Smooth muscle cell (in vitro differentiated cells): ENCODE measurements around the gene LPP. TPM values are rescaled to one million over a fixed set of nuclear protein-coding genes. Genes with fewer than 3 reads are reported as not detected.

Source experiments
- DNase-seq: peaks from one replicate; lab custom pipeline; 2025; ENCODE audit not compliant: unreplicated experiment; lab: John Stamatoyannopoulos, UW
- H2AFZ ChIP-seq: fragments of 200-600 bp; sonication (generic); 2 replicates; pipeline ENCODE4 v1.6.0; 2016; ENCODE audit warnings: antibody characterized with exemption, low read depth, mild to moderate bottlenecking
- H3F3A ChIP-seq: fragments of 200-600 bp; sonication (generic); 2 replicates; pipeline ENCODE4 v1.6.0; 2017; ENCODE audit warnings: antibody characterized with exemption, low read depth
- H3K27ac ChIP-seq: fragments of 200-600 bp; sonication (generic); 2 replicates; pipeline ENCODE4 v1.5.1; 2016; ENCODE audit warnings: low read depth, mild to moderate bottlenecking
- H3K27me3 ChIP-seq: fragments of 200-600 bp; sonication (generic); 2 replicates; pipeline ENCODE4 v1.6.1; 2016; ENCODE audit warnings: low read depth, mild to moderate bottlenecking
- H3K36me3 ChIP-seq: fragments of 200-600 bp; sonication (generic); 2 replicates; pipeline ENCODE4 v1.5.1; 2016; ENCODE audit warnings: low read depth
- H3K4me1 ChIP-seq: fragments of 200-600 bp; sonication (generic); 2 replicates; pipeline ENCODE4 v1.5.1; 2016; ENCODE audit warnings: low read depth
- H3K4me2 ChIP-seq: fragments of 200-600 bp; sonication (generic); 2 replicates; pipeline ENCODE4 v1.6.0; 2016; ENCODE audit warnings: mild to moderate bottlenecking
- H3K4me3 ChIP-seq: fragments of 200-600 bp; sonication (generic); 2 replicates; pipeline ENCODE4 v1.5.1; 2016; ENCODE audit warnings: mild to moderate bottlenecking
- H3K79me2 ChIP-seq: fragments of 200-600 bp; sonication (generic); 2 replicates; pipeline ENCODE4 v1.6.0; 2016; ENCODE audit warnings: low read depth, mild to moderate bottlenecking
- H3K9ac ChIP-seq: fragments of 200-600 bp; sonication (generic); 2 replicates; pipeline ENCODE4 v1.6.0; 2016; ENCODE audit warnings: low read depth
- H3K9me3 ChIP-seq: fragments of 200-600 bp; sonication (generic); replicated peaks from 2 replicates; pipeline ENCODE4 v1.5.1; 2016; ENCODE audit warnings: low read depth
- H4K20me1 ChIP-seq: fragments of 200-600 bp; sonication (generic); 2 replicates; pipeline ENCODE4 v1.6.0; 2016; ENCODE audit warnings: low read depth
- CTCF ChIP-seq: fragments of 200-600 bp; sonication (generic); IDR thresholded peaks from 2 replicates; pipeline ENCODE4 v1.5.1; 2017; ENCODE audit warnings: borderline replicate concordance, mild to moderate bottlenecking, antibody characterized with exemption; ENCODE audit not compliant: insufficient read depth, poor library complexity, severe bottlenecking
- WGBS: methylation state at CpG from one replicate; pipeline ENCODE4 v1.1.7; 2016; ENCODE audit warnings: low lambda C conversion rate; 5-methylcytosine and 5-hydroxymethylcytosine counted together
- polyA plus RNA-seq: library from polyadenylated mRNA; unstranded; fragments of >200 nt; fragmentation: Nextera tagmentation; extraction: Ambion mirVana; gene quantifications from 2 replicates; pipeline ENCODE4 v1.2.1, GENCODE V29; 2016
- total RNA-seq: library from RNA; depleted of rRNA; stranded (reverse); fragments of >200 nt; gene quantifications from 2 replicates; pipeline ENCODE4 v1.2.3, GENCODE V29; 2014

The LPP gene
- total and polyA plus RNA-seq, 2 experiments from 2014 or later, result 42.3 to 128 TPM

GRCh38 chr3:188394623-188395022 lies 240.7 kb downstream of the LPP start:
- Histone ChIP-seq H3K27me3 (no peaks in the 10 kb centered on the region), H3K79me2 (peaks cover 71% of the 10 kb centered on the region), H3K9me3 (no peaks in the 10 kb centered on the region), H3K4me2 (no peak overlapping the region), H3K4me1 (peaks cover 17% of the 10 kb centered on the region), H3K9ac (no peak overlapping the region), H3K27ac (no peak overlapping the region), H3K4me3 (no peak overlapping the region), H4K20me1 (peaks cover 87% of the 10 kb centered on the region), H3K36me3 (no peaks in the 10 kb centered on the region), H3F3A (no peaks in the 10 kb centered on the region), H2AFZ (no peak overlapping the region)
- WGBS, result 79% methylated on average over 1 of the region's 1 CpG
- DNase-seq, result no peak
- TF ChIP-seq CTCF, result no peak

GRCh38 chr3:188396251-188396650 lies 242.3 kb downstream of the LPP start:
- no peak for DNase-seq
- H3K27ac ChIP-seq, result no peak overlapping the region

GRCh38 chr3:188396900-188397299 lies 242.9 kb downstream of the LPP start:
- H3K27me3 ChIP-seq, result no peaks in the 10 kb centered on the region
- 86% methylated on average over 3 of the region's 3 CpGs for WGBS
- DNase-seq, result no peak
- no peaks in the 10 kb centered on the region for H3F3A ChIP-seq
- H3K79me2 ChIP-seq, result peaks cover 86% of the 10 kb centered on the region
- no peak overlapping the region for H2AFZ ChIP-seq
- H3K4me1 ChIP-seq, result peaks cover 6% of the 10 kb centered on the region
- no peak for TF ChIP-seq CTCF
- no peak overlapping the region for H3K9ac ChIP-seq
- no peak overlapping the region for H3K4me2 ChIP-seq
- H3K27ac ChIP-seq, result no peak overlapping the region
- no peak overlapping the region for H3K4me3 ChIP-seq
- H3K9me3 ChIP-seq, result no peaks in the 10 kb centered on the region
- H3K36me3 ChIP-seq, result no peaks in the 10 kb centered on the region
- peaks cover 82% of the 10 kb centered on the region for H4K20me1 ChIP-seq

More at GRCh38 chr3:188396251-188396650, 242.3 kb downstream of the LPP start:
- H2AFZ ChIP-seq, result no peak overlapping the region
- H3F3A ChIP-seq, result no peaks in the 10 kb centered on the region
- no peak overlapping the region for H3K4me3 ChIP-seq
- 75% methylated on average over 2 of the region's 2 CpGs for WGBS
- peaks cover 80% of the 10 kb centered on the region for H3K79me2 ChIP-seq
- H3K9me3 ChIP-seq, result no peaks in the 10 kb centered on the region
- H3K36me3 ChIP-seq, result no peaks in the 10 kb centered on the region
- no peak overlapping the region for H3K4me2 ChIP-seq
- no peaks in the 10 kb centered on the region for H3K27me3 ChIP-seq
- peaks cover 87% of the 10 kb centered on the region for H4K20me1 ChIP-seq
- no peak for TF ChIP-seq CTCF
- peaks cover 6% of the 10 kb centered on the region for H3K4me1 ChIP-seq
- no peak overlapping the region for H3K9ac ChIP-seq

GRCh38 chr3:188397766-188398705 lies 244.1 kb downstream of the LPP start:
- no peaks in the 10 kb centered on the region for H3K36me3 ChIP-seq
- no peaks in the 10 kb centered on the region for H3K9me3 ChIP-seq
- H2AFZ ChIP-seq, result no peak overlapping the region
- H3K4me3 ChIP-seq, result no peak overlapping the region
- TF ChIP-seq CTCF, result no peak
- H3K79me2 ChIP-seq, result peaks cover 86% of the 10 kb centered on the region
- peaks cover 75% of the 10 kb centered on the region for H4K20me1 ChIP-seq
- no peak overlapping the region for H3K9ac ChIP-seq
- no peaks in the 10 kb centered on the region for H3F3A ChIP-seq
- H3K4me2 ChIP-seq, result no peak overlapping the region
- 94% methylated on average over 12 of the region's 12 CpGs for WGBS
- no peaks in the 10 kb centered on the region for H3K27me3 ChIP-seq
- peaks cover 6% of the 10 kb centered on the region for H3K4me1 ChIP-seq
- no peak overlapping the region for H3K27ac ChIP-seq
- no peak for DNase-seq
